Measurements from ENCODE around the gene MOB3A. TPM values are rescaled to one million over a fixed set of nuclear protein-coding genes. Genes with fewer than 3 reads are reported as not detected.

The MOB3A gene
- total RNA-seq, 2 donors from 2014 or later: 20.9 to 21.8 TPM

GRCh38 chr19:2113439-2114211, 17.5 kb upstream of the MOB3A start:
- H3K9me3 Mint-ChIP-seq: no peaks in the 10 kb centered on the region

DNA sequence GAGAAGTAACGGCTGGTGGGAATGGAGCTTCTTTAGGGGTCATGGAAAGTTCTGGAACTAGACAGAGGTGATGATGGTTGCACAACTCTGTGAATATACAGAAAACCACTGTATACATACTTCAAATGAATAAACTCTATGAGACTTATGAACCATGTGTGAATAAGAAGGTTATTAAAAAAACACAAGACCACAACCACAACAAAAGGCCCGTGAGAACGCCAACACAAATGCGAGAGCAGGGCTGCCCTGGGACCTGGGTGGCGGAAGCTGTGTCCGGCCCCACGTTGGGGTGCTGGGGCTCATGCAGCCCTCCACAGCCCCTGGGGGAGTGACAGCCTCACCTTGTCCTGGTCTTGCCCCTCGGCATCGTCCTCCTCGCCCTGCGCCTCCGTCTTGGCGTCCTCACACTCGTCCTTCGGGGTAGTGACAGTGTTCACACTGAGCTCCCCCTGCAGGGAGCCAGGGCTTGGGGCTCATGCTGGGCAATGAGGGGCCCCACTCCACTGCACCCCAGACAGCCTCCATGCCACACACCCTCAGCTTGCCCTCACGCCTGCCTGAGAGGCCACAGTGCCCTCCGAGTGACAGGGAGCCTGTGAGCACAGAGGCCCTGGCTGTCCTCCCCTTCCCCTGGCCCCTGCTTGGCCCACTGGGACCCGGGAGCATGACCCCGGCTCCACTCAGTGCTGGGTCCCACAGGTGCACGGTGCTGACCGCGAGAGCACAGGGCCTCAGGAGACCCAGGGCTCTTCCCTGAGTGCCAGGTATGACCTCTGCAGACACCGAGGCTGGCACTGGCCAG, 16.6 kb upstream of the MOB3A start:
- no peaks in the 10 kb centered on the region for H3K27me3 ChIP-seq (ENCODE audit: control insufficient read depth, insufficient read depth, low read length, poor library complexity, severe bottlenecking)
- peaks cover 58% of the 10 kb centered on the region for H3K36me3 Mint-ChIP-seq (ENCODE audit: low read depth)
- no peaks in the 10 kb centered on the region for H3K4me1 ChIP-seq (ENCODE audit: control insufficient read depth, insufficient read depth, low read length)
- no peak overlapping the region for H3K4me3 ChIP-seq (ENCODE audit: low read length)
- H3K9ac ChIP-seq (ENCODE audit: extremely low read depth, low read length, poor library complexity, severe bottlenecking): no peak overlapping the region
- no peaks in the 10 kb centered on the region for H3K9me3 Mint-ChIP-seq
- no peak for DNase-seq
- 93 to 97% methylated on average over 13 to 23 of the region's 23 CpGs for WGBS, 2 experiments (ENCODE audit: insufficient coverage in 1 of 2, insufficient read length in 1 of 2)
- no peaks in the 10 kb centered on the region for H3K27me3 Mint-ChIP-seq (ENCODE audit: insufficient read depth)
- H3K27ac Mint-ChIP-seq: peak overlapping the region; percentile 76
- H3K4me3 Mint-ChIP-seq: no peak overlapping the region
- H3K27ac ChIP-seq (ENCODE audit: low read depth, low read length): no peak overlapping the region
- no peak for TF ChIP-seq CTCF (conservative IDR thresholded peaks at IDR 0.05)
- H3K36me3 ChIP-seq (ENCODE audit: control insufficient read depth, insufficient read depth, low read length): peaks cover 59% of the 10 kb centered on the region
- no peaks in the 10 kb centered on the region for H3K4me1 Mint-ChIP-seq
- no peaks in the 10 kb centered on the region for H3K9me3 ChIP-seq (ENCODE audit: control insufficient read depth, low read length)

More at GRCh38 chr19:2113439-2114211, 17.5 kb upstream of the MOB3A start:
- no peak overlapping the region for H3K4me3 Mint-ChIP-seq
- H3K36me3 Mint-ChIP-seq (ENCODE audit: low read depth): peaks cover 58% of the 10 kb centered on the region
- H3K27me3 ChIP-seq (ENCODE audit: control insufficient read depth, insufficient read depth, low read length, poor library complexity, severe bottlenecking): no peaks in the 10 kb centered on the region
- no peaks in the 10 kb centered on the region for H3K9me3 ChIP-seq (ENCODE audit: control insufficient read depth, low read length)
- H3K27me3 Mint-ChIP-seq (ENCODE audit: insufficient read depth): no peaks in the 10 kb centered on the region
- no peaks in the 10 kb centered on the region for H3K4me1 ChIP-seq (ENCODE audit: control insufficient read depth, insufficient read depth, low read length)
- no peaks in the 10 kb centered on the region for H3K4me1 Mint-ChIP-seq
- no peak overlapping the region for H3K27ac ChIP-seq (ENCODE audit: low read depth, low read length)
- no peak overlapping the region for H3K27ac Mint-ChIP-seq
- no peak for DNase-seq
- H3K4me3 ChIP-seq (ENCODE audit: low read length): no peak overlapping the region
- TF ChIP-seq CTCF (conservative IDR thresholded peaks at IDR 0.05): no peak
- peaks cover 55% of the 10 kb centered on the region for H3K36me3 ChIP-seq (ENCODE audit: control insufficient read depth, insufficient read depth, low read length)
- WGBS, 2 experiments (ENCODE audit: insufficient coverage in 1 of 2, insufficient read length in 1 of 2): 93 to 97% methylated on average over 18 to 24 of the region's 24 CpGs
- no peak overlapping the region for H3K9ac ChIP-seq (ENCODE audit: extremely low read depth, low read length, poor library complexity, severe bottlenecking)

DNA sequence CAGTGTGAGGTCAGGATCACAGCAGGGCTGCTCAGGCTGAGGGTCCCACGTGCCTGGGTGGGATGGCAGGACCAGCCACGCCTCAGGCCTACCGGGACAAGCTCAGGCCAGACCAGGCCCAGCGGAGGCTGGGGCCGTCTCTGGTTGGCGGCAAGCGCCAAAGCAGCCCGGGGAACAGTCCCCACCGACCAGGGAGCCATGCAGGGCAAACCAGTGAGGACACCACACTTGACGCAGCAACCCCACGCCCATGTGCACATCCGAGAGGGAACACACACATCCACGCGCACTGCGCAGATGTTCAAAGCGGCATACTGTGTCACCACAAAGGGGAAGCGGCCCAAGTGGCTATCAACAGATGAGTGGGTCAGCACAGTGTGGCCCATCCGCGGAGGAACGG, 15.8 kb upstream of the MOB3A start:
- Mint-ChIP-seq H3K9me3 (peaks cover 4% of the 10 kb centered on the region), H3K27me3 (ENCODE audit: insufficient read depth) (no peaks in the 10 kb centered on the region), H3K27ac (peak overlapping the region; percentile 76), H3K36me3 (ENCODE audit: low read depth) (peaks cover 62% of the 10 kb centered on the region), H3K4me1 (no peaks in the 10 kb centered on the region), H3K4me3 (no peak overlapping the region)
- Histone ChIP-seq H3K4me1 (ENCODE audit: control insufficient read depth, insufficient read depth, low read length) (no peaks in the 10 kb centered on the region), H3K9me3 (ENCODE audit: control insufficient read depth, low read length) (no peaks in the 10 kb centered on the region), H3K4me3 (ENCODE audit: low read length) (no peak overlapping the region), H3K27me3 (ENCODE audit: control insufficient read depth, insufficient read depth, low read length, poor library complexity, severe bottlenecking) (no peaks in the 10 kb centered on the region), H3K36me3 (ENCODE audit: control insufficient read depth, insufficient read depth, low read length) (peaks cover 59% of the 10 kb centered on the region), H3K9ac (ENCODE audit: extremely low read depth, low read length, poor library complexity, severe bottlenecking) (no peak overlapping the region), H3K27ac (ENCODE audit: low read depth, low read length) (peak overlapping the region; percentile 17)
- DNase-seq: no peak
- TF ChIP-seq CTCF (conservative IDR thresholded peaks at IDR 0.05): no peak
- WGBS, 2 experiments (ENCODE audit: insufficient coverage in 1 of 2, insufficient read length in 1 of 2): 97% methylated on average over 20 of the region's 20 CpGs
